ENCODE data around the gene DNAAF8. TPM values are rescaled to one million over a fixed set of nuclear protein-coding genes. Genes with fewer than 3 reads are reported as not detected.

DNAAF8 gene
- total RNA-seq, 1 experiment from 2014 or later, result 1.2 TPM

DNA sequence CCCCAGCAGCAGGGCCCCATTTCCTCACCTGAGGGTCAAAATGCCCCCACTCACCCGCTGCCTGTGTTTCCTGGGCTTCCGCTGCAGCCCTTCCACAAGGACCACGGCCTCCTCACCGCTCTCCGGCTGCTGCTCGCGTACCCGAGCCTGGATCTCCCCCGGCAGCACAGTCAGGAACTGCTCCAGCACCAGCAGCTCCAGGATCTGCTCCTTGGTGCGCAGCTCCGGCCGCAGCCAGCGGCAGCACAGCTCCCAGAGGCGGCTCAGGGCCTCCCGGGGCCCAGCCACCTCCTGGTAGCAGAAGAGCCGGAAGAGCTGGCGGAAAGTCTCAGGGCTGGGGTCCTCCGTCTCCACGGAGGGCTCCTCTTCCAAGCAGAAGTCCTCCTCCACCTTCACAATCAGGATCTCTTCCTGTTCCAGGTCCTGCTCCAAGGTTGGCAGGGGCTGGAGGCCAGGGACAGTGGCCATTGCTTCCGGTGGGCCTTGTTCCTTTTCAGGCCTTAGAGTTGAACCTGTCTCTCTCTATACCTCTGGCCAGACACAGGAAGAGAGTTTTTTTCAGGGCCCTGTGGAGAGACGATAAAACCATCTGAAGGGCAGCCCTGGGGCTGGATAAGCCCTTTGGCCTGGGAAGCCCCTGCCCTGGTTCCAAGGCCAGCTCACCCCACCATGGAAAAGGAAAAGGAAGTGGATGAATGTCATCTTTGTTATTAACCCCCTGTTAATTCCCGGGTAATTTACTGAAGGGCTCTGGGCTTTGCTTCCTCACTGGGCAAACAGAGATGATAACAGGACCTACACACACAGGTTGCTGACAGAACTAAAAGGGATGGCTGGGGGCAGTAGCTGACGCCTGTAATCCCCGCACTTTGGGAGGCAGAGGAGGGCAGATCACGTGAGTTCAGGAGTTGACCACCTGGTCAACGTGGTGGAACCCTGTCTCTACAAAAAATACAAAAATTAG, 31.5 kb downstream of the DNAAF8 start:
- intact Hi-C loops (cut with micrococcal nuclease), result no loop called here

DNA sequence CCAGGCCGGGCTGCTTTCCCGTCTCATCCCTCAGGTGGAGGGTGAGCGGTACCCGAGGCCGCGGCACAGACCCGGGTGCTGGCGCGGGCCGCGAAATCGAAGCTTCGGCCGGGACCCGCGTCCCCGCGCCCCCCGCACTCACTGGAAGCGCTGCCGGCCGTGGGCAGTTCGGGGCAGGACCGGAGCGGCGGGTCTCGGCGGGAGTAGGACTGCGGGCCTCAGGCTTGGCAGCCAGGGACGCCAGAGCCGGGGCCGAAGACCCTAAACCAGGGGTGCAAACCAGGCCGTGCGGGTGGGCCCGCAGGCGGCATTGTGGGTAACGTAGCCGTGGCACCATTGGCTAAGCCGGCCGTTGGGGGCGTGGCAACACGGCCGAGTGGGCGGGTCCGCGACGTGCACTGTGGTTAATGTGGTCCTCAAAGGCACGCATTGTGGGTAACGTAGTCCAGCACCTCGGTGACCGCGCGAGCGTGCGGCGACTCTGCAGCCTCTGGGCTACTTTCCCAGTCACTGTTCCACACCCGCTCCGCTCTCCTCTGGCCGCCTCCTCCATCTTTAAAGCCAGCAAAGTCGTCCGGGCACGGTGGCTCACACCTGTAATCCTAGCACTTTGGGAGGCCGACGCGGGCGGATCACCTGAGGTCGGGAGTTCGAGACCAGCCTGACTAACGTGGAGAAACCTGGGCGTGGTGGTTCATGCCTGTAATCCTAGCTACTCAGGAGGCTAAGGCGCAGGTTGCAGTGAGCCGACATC, 32.7 kb downstream of the DNAAF8 start, which contains the start of gene ZNF500:
ZNF500 (minus strand) TSS at position 288 of the 754 bp plus-strand sequence. CDS start 1,184 bp downstream, outside the sequence.
- Histone ChIP-seq H4K20me1 (ENCODE audit: low read length) (no peaks in the 10 kb centered on the region), H3K27ac (ENCODE audit: low read length) (no peak within 1 kb of the TSS; the same call in 1 of the 2 replicates), H3K36me3 (ENCODE audit: low read depth, low read length) (no peaks in the 10 kb centered on the region), H3K9me3 (ENCODE audit: low read length) (no peaks in the 10 kb centered on the region), H3K9ac (ENCODE audit: low read length) (peak within 1 kb of the TSS; percentile 98), H3K4me3 (ENCODE audit: low read length) (peak within 1 kb of the TSS; percentile 95), H3K79me2 (ENCODE audit: low read length) (peaks cover 20% of the 10 kb centered on the region), H2AFZ (ENCODE audit: low read length) (peak within 1 kb of the TSS; percentile 95), H3K4me1 (ENCODE audit: insufficient read depth, low read length) (peaks cover 15% of the 10 kb centered on the region), H3F3A (ENCODE audit: low read length, unreplicated experiment) (no peaks in the 10 kb centered on the region), H3K27me3 (ENCODE audit: low read length) (no peaks in the 10 kb centered on the region), H3K4me2 (ENCODE audit: low read length) (peak within 1 kb of the TSS; percentile 94), H3K9me2 (replicated peaks; ENCODE audit: low read length) (no peaks in the 10 kb centered on the region)
- TF ChIP-seq EZH2phosphoT487 (IDR thresholded peaks at IDR 0.05; ENCODE audit: borderline replicate concordance, low read length) (no peak), EZH2 (IDR thresholded peaks at IDR 0.05; ENCODE audit: low read length, unreplicated experiment) (no peak)
- TF ChIP-seq, protein P1, sequence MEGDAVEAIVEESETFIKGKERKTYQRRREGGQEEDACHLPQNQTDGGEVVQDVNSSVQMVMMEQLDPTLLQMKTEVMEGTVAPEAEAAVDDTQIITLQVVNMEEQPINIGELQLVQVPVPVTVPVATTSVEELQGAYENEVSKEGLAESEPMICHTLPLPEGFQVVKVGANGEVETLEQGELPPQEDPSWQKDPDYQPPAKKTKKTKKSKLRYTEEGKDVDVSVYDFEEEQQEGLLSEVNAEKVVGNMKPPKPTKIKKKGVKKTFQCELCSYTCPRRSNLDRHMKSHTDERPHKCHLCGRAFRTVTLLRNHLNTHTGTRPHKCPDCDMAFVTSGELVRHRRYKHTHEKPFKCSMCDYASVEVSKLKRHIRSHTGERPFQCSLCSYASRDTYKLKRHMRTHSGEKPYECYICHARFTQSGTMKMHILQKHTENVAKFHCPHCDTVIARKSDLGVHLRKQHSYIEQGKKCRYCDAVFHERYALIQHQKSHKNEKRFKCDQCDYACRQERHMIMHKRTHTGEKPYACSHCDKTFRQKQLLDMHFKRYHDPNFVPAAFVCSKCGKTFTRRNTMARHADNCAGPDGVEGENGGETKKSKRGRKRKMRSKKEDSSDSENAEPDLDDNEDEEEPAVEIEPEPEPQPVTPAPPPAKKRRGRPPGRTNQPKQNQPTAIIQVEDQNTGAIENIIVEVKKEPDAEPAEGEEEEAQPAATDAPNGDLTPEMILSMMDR (conservative IDR thresholded peaks at IDR 0.05; ENCODE audit: low read depth, low read length), result no peak
- ChIA-PET CTCF (no interaction called here), POLR2A (ENCODE audit: unreplicated experiment) (interaction anchor here (0.9 kb wide), 1 partner anchor 33 kb away, joined by 10 read pairs; the partner anchor contains the start of gene DNAAF8)
- DNase-seq (peak; percentile 94), ATAC-seq (peak; percentile 91)
- no TSS peak for BruUV-seq (replicated peaks)
- intact Hi-C loops (cut with micrococcal nuclease), result no loop called here

More for the DNA sequence above, 31.5 kb downstream of the DNAAF8 start:
- H3K4me2 ChIP-seq (ENCODE audit: low read length), result peak overlapping the region; percentile 94
- no peaks in the 10 kb centered on the region for H3K27me3 ChIP-seq (ENCODE audit: low read length)
- H3K9me3 ChIP-seq (ENCODE audit: low read length), result no peaks in the 10 kb centered on the region
- CTCF ChIA-PET, result no interaction called here
- H3F3A ChIP-seq (ENCODE audit: low read length, unreplicated experiment), result no peaks in the 10 kb centered on the region
- no peaks in the 10 kb centered on the region for H3K9me2 ChIP-seq (replicated peaks; ENCODE audit: low read length)
- TSS peak; percentile 41 for BruUV-seq (replicated peaks)
- H3K4me3 ChIP-seq (ENCODE audit: low read length), result peak overlapping the region; percentile 95
- peaks cover 15% of the 10 kb centered on the region for H3K4me1 ChIP-seq (ENCODE audit: insufficient read depth, low read length)
- DNase-seq, result no peak
- TF ChIP-seq EZH2phosphoT487 (IDR thresholded peaks at IDR 0.05; ENCODE audit: borderline replicate concordance, low read length) (no peak), EZH2 (IDR thresholded peaks at IDR 0.05; ENCODE audit: low read length, unreplicated experiment) (no peak)
- TF ChIP-seq, protein P1 (conservative IDR thresholded peaks at IDR 0.05; ENCODE audit: low read depth, low read length), result no peak
- peak overlapping the region; percentile 98 for H3K9ac ChIP-seq (ENCODE audit: low read length)
- no peak overlapping the region for H3K27ac ChIP-seq (ENCODE audit: low read length)
- H4K20me1 ChIP-seq (ENCODE audit: low read length), result no peaks in the 10 kb centered on the region
- POLR2A ChIA-PET (ENCODE audit: unreplicated experiment), result no interaction called here
- peaks cover 20% of the 10 kb centered on the region for H3K79me2 ChIP-seq (ENCODE audit: low read length)
- H3K36me3 ChIP-seq (ENCODE audit: low read depth, low read length), result no peaks in the 10 kb centered on the region
- ATAC-seq, result no peak
- H2AFZ ChIP-seq (ENCODE audit: low read length), result 0 out of 2 replicates have a peak overlapping the region, but pooled peaks have one; percentile 95
